NB4 (cell line): ENCODE results near the gene TRANK1.

Experiments
- DNase-seq: peaks from one replicate; pipeline ENCODE4 v3.0.0; 2010; ENCODE audit warnings: low read depth
- H3K4me3 ChIP-seq: one replicate; pipeline ENCODE4 v1.5.1; 2011; ENCODE audit warnings: mild to moderate bottlenecking, low read depth, low read length, moderate library complexity
- CTCF ChIP-seq: IDR thresholded peaks from one replicate; pipeline ENCODE4 v1.5.1; 2012; ENCODE audit warnings: low read depth, low read length
- MAX ChIP-seq: IDR thresholded peaks from 2 replicates; pipeline ENCODE4 v1.6.1; 2011; ENCODE audit warnings: low read depth, low read length
- MYC ChIP-seq: IDR thresholded peaks from 2 replicates; pipeline ENCODE4 v1.6.1; 2011; ENCODE audit warnings: low read depth, low read length
- POLR2A ChIP-seq: IDR thresholded peaks from 2 replicates; pipeline ENCODE4 v1.6.1; 2011; ENCODE audit warnings: mild to moderate bottlenecking; ENCODE audit not compliant: insufficient read length; ENCODE audit errors: extremely low read depth

TRANK1 gene

GRCh38 chr3:36832406-36832805 lies 112.4 kb downstream of the TRANK1 start:
- TF ChIP-seq POLR2A: no peak
- DNase-seq: no peak
- no peak overlapping the region for H3K4me3 ChIP-seq

- TF ChIP-seq MYC: no peak
- no peak overlapping the region for H3K4me3 ChIP-seq
- DNase-seq: no peak
Measured at GRCh38 chr3:36827133-36827532, 117.7 kb downstream of the TRANK1 start.

- DNase-seq: no peak
- TF ChIP-seq MAX: no peak
- no peak for TF ChIP-seq MYC
- no peak for TF ChIP-seq CTCF
- no peak for TF ChIP-seq POLR2A
- H3K4me3 ChIP-seq: no peak overlapping the region
Measured at GRCh38 chr3:36826240-36826639, 118.6 kb downstream of the TRANK1 start.

GRCh38 chr3:36824443-36824842 lies 120.4 kb downstream of the TRANK1 start:
- DNase-seq: no peak
- TF ChIP-seq CTCF (no peak), MYC (no peak), POLR2A (no peak), MAX (no peak)
- H3K4me3 ChIP-seq: no peak overlapping the region

- TF ChIP-seq CTCF: no peak
- TF ChIP-seq MYC: no peak
- no peak for TF ChIP-seq POLR2A
- TF ChIP-seq MAX: no peak
- DNase-seq: no peak
- no peak overlapping the region for H3K4me3 ChIP-seq
Measured at GRCh38 chr3:36823806-36824205, 121.0 kb downstream of the TRANK1 start.

GRCh38 chr3:36820083-36820482 lies 124.8 kb downstream of the TRANK1 start:
- no peak overlapping the region for H3K4me3 ChIP-seq
- no peak for DNase-seq
- no peak for TF ChIP-seq CTCF
- TF ChIP-seq MYC: no peak

GRCh38 chr3:36817806-36818533 lies 126.9 kb downstream of the TRANK1 start:
- no peak for DNase-seq
- no peak for TF ChIP-seq MAX
- H3K4me3 ChIP-seq: no peak overlapping the region
